ENCODE data around the gene WIF1. TPM values are rescaled to one million over a fixed set of nuclear protein-coding genes. Genes with fewer than 3 reads are reported as not detected.

WIF1 gene
- total RNA-seq, 1 experiment from 2014 or later, result not detected

DNA sequence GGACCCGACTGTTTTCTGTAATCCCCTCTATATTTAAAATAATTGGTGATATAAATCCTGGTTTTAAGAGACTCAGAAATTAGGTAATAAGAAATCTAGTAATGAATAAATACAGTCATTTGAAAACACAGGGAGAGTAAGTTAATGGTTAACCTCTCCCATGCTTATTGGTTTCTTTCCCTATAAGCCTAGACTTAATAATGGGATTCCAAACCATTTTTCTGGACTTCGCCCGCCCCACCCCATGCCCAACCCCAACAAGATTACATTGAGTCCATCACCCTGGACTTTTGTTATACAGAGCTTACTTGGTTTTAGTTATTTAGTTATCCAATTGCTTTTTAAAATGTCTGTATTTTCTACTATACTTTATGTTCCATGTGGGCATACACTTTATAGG, 98.7 kb downstream of the WIF1 start:
- H2AFZ ChIP-seq (ENCODE audit: low read length), result no peak overlapping the region
- H3K79me2 ChIP-seq (ENCODE audit: low read length), result no peaks in the 10 kb centered on the region
- H3K36me3 ChIP-seq (ENCODE audit: low read depth, low read length), result no peaks in the 10 kb centered on the region
- H4K20me1 ChIP-seq (ENCODE audit: low read length), result no peaks in the 10 kb centered on the region
- no TSS peak for BruUV-seq (replicated peaks)
- H3F3A ChIP-seq (ENCODE audit: low read length, unreplicated experiment), result no peaks in the 10 kb centered on the region
- ChIA-PET CTCF (no interaction called here), POLR2A (ENCODE audit: unreplicated experiment) (no interaction called here)
- no peak for DNase-seq
- intact Hi-C loops (cut with micrococcal nuclease), result no loop called here
- no peak for TF ChIP-seq EZH2 (IDR thresholded peaks at IDR 0.05; ENCODE audit: low read length, unreplicated experiment)
- TF ChIP-seq, protein P1, sequence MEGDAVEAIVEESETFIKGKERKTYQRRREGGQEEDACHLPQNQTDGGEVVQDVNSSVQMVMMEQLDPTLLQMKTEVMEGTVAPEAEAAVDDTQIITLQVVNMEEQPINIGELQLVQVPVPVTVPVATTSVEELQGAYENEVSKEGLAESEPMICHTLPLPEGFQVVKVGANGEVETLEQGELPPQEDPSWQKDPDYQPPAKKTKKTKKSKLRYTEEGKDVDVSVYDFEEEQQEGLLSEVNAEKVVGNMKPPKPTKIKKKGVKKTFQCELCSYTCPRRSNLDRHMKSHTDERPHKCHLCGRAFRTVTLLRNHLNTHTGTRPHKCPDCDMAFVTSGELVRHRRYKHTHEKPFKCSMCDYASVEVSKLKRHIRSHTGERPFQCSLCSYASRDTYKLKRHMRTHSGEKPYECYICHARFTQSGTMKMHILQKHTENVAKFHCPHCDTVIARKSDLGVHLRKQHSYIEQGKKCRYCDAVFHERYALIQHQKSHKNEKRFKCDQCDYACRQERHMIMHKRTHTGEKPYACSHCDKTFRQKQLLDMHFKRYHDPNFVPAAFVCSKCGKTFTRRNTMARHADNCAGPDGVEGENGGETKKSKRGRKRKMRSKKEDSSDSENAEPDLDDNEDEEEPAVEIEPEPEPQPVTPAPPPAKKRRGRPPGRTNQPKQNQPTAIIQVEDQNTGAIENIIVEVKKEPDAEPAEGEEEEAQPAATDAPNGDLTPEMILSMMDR (conservative IDR thresholded peaks at IDR 0.05; ENCODE audit: low read depth, low read length), result no peak
- no peak for TF ChIP-seq EZH2phosphoT487 (IDR thresholded peaks at IDR 0.05; ENCODE audit: borderline replicate concordance, low read length)
- H3K4me1 ChIP-seq (ENCODE audit: insufficient read depth, low read length), result no peaks in the 10 kb centered on the region
- no peak for ATAC-seq
- no peaks in the 10 kb centered on the region for H3K9me3 ChIP-seq (ENCODE audit: low read length)
- H3K27ac ChIP-seq (ENCODE audit: low read length), result no peak overlapping the region
- no peak overlapping the region for H3K4me3 ChIP-seq (ENCODE audit: low read length)
- no peak overlapping the region for H3K4me2 ChIP-seq (ENCODE audit: low read length)
- no peaks in the 10 kb centered on the region for H3K9me2 ChIP-seq (replicated peaks; ENCODE audit: low read length)
- H3K27me3 ChIP-seq (ENCODE audit: low read length), result peaks cover 12% of the 10 kb centered on the region; the same call in 1 of the 2 replicates
- no peak overlapping the region for H3K9ac ChIP-seq (ENCODE audit: low read length)

DNA sequence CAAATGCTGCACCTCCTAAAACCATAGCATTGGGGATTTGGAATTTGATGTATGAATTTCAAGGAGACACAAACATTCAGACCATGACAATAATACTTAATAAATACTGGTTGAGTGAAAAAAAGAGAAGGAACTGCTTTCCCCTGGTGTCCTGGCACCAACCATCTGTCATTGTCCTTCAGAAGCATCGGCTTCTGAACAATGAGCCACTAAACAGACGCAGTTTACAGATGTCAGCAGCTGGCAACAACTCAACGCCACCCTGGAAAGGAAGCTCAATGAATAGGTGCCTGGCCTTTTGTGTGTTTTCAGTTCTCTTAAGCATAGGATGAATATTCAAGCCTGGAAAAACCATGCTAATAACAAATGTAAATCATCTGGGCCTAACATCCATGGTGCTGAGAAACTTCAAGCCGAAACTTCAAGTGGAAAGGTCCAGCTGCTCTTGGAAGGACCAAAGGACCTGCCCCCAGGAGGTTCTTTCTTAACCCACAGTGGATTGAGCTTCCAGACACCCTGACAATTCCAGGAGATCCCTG, 101.3 kb downstream of the WIF1 start:
- no peaks in the 10 kb centered on the region for H3K4me1 ChIP-seq (ENCODE audit: insufficient read depth, low read length)
- H3K4me3 ChIP-seq (ENCODE audit: low read length), result no peak overlapping the region
- ChIA-PET POLR2A (ENCODE audit: unreplicated experiment) (no interaction called here), CTCF (no interaction called here)
- peaks cover 14% of the 10 kb centered on the region; the same call in 1 of the 2 replicates for H3K27me3 ChIP-seq (ENCODE audit: low read length)
- no peak overlapping the region for H3K4me2 ChIP-seq (ENCODE audit: low read length)
- ATAC-seq, result no peak
- H3K9me3 ChIP-seq (ENCODE audit: low read length), result no peaks in the 10 kb centered on the region
- no peaks in the 10 kb centered on the region for H3K9me2 ChIP-seq (replicated peaks; ENCODE audit: low read length)
- no peaks in the 10 kb centered on the region for H4K20me1 ChIP-seq (ENCODE audit: low read length)
- DNase-seq, result no peak
- intact Hi-C loops (cut with micrococcal nuclease), result no loop called here
- H3K79me2 ChIP-seq (ENCODE audit: low read length), result no peaks in the 10 kb centered on the region
- no TSS peak for BruUV-seq (replicated peaks)
- H3F3A ChIP-seq (ENCODE audit: low read length, unreplicated experiment), result no peaks in the 10 kb centered on the region
- no peak for TF ChIP-seq EZH2phosphoT487 (IDR thresholded peaks at IDR 0.05; ENCODE audit: borderline replicate concordance, low read length)
- TF ChIP-seq, protein P1 (conservative IDR thresholded peaks at IDR 0.05; ENCODE audit: low read depth, low read length), result no peak
- TF ChIP-seq EZH2 (IDR thresholded peaks at IDR 0.05; ENCODE audit: low read length, unreplicated experiment), result no peak
- H3K27ac ChIP-seq (ENCODE audit: low read length), result no peak overlapping the region
- no peak overlapping the region for H3K9ac ChIP-seq (ENCODE audit: low read length)
- H2AFZ ChIP-seq (ENCODE audit: low read length), result no peak overlapping the region
- no peaks in the 10 kb centered on the region for H3K36me3 ChIP-seq (ENCODE audit: low read depth, low read length)

DNA sequence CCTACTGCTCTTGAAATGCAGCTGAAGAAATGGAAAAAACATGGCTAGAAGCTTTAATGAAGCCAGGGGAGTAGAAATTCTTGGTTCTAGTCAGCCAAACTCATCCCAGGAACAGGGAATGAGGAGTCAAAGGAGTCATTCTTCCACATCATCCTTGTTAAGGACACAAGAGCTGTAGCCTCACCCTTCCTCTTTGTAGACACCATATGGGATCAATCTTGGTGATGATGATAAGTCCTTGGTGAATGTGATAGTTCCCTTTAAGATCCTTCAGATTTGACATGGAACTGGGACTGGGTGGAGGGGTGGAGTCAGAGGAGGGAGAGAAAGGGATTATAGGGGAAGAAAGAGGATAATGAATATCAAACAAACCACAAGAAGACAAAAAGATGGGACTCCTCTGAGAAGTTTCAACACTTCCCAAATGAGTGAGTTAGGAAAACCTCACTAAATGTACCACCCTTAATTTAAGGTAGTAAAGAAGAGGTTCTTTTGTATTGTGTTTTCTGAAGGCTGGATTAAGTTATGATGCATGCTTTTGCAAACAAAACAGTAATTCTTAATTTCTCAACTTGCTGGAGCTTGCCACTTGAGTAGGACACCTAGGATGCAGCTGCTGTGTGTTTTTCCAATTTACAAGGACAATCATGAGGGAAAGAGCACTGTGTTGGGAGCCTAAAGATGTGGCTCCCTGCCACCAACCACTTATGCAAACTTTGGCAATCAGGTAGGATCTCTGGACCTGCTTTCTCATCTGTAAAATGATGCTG, 104.0 kb downstream of the WIF1 start:
- no peaks in the 10 kb centered on the region for H3K36me3 ChIP-seq (ENCODE audit: low read depth, low read length)
- TF ChIP-seq EZH2 (IDR thresholded peaks at IDR 0.05; ENCODE audit: low read length, unreplicated experiment) (no peak), EZH2phosphoT487 (IDR thresholded peaks at IDR 0.05; ENCODE audit: borderline replicate concordance, low read length) (no peak)
- TF ChIP-seq, protein P1 (conservative IDR thresholded peaks at IDR 0.05; ENCODE audit: low read depth, low read length), result no peak
- no peaks in the 10 kb centered on the region for H3K79me2 ChIP-seq (ENCODE audit: low read length)
- no peak overlapping the region for H3K27ac ChIP-seq (ENCODE audit: low read length)
- H3K4me1 ChIP-seq (ENCODE audit: insufficient read depth, low read length), result no peaks in the 10 kb centered on the region
- H3K9ac ChIP-seq (ENCODE audit: low read length), result no peak overlapping the region
- ATAC-seq (no peak), DNase-seq (no peak)
- no TSS peak for BruUV-seq (replicated peaks)
- H3K9me2 ChIP-seq (replicated peaks; ENCODE audit: low read length), result no peaks in the 10 kb centered on the region
- intact Hi-C loops (cut with micrococcal nuclease), result no loop called here
- peaks cover 8% of the 10 kb centered on the region; the same call in 1 of the 2 replicates for H3K27me3 ChIP-seq (ENCODE audit: low read length)
- ChIA-PET POLR2A (ENCODE audit: unreplicated experiment) (no interaction called here), CTCF (no interaction called here)
- no peak overlapping the region for H3K4me3 ChIP-seq (ENCODE audit: low read length)
- no peaks in the 10 kb centered on the region for H3F3A ChIP-seq (ENCODE audit: low read length, unreplicated experiment)
- H2AFZ ChIP-seq (ENCODE audit: low read length), result no peak overlapping the region
- no peak overlapping the region for H3K4me2 ChIP-seq (ENCODE audit: low read length)
- no peaks in the 10 kb centered on the region for H4K20me1 ChIP-seq (ENCODE audit: low read length)
- no peaks in the 10 kb centered on the region for H3K9me3 ChIP-seq (ENCODE audit: low read length)
